Calu3 (cell line): ENCODE measurements around the gene KIF6. TPM values are rescaled to one million over a fixed set of nuclear protein-coding genes. Genes with fewer than 3 reads are reported as not detected.

Source experiments
- BruUV-seq: library from RNA; stranded (reverse); fragments of 400-500 nt; replicated peaks from 2 replicates; lab custom pipeline; 2021; lab: Mats Ljungman, UMichigan
- CTCF ChIA-PET: fragments of 300-600 bp; sonication (Branson Sonifier 250); formaldehyde crosslinking; loops from one replicate; lab custom pipeline; 2022; ENCODE audit warnings: antibody characterized with exemption; lab: Charles Lee
- DNase-seq: peaks from one replicate; pipeline ENCODE4 v3.0.0; 2022
- H3K27ac Mint-ChIP-seq: one replicate; pipeline ENCODE4 v1.8.0; 2022; ENCODE audit warnings: mixed read lengths; ENCODE audit not compliant: unreplicated experiment
- H3K27me3 Mint-ChIP-seq: one replicate; pipeline ENCODE4 v1.8.0; 2022; ENCODE audit warnings: mixed read lengths; ENCODE audit not compliant: unreplicated experiment
- H3K36me3 Mint-ChIP-seq: one replicate; pipeline ENCODE4 v1.8.0; 2022; ENCODE audit warnings: mild to moderate bottlenecking, moderate library complexity, mixed read lengths; ENCODE audit not compliant: insufficient read depth, unreplicated experiment
- H3K4me1 Mint-ChIP-seq: one replicate; pipeline ENCODE4 v1.8.0; 2022; ENCODE audit warnings: mild to moderate bottlenecking, low read depth, mixed read lengths; ENCODE audit not compliant: unreplicated experiment
- H3K4me3 Mint-ChIP-seq: one replicate; pipeline ENCODE4 v1.8.0; 2022; ENCODE audit warnings: mild to moderate bottlenecking, low read depth, moderate library complexity, mixed read lengths; ENCODE audit not compliant: unreplicated experiment
- H3K9me3 Mint-ChIP-seq: one replicate; pipeline ENCODE4 v1.8.0; 2022; ENCODE audit warnings: low read depth, mixed read lengths; ENCODE audit not compliant: unreplicated experiment
- intact Hi-C: fragments of 100-400 bp; cut with micrococcal nuclease; formaldehyde crosslinking; loops from one replicate; pipeline ENCODE4 v1.10.0; 2022; ENCODE audit not compliant: unreplicated experiment
- total RNA-seq: library from RNA; stranded (reverse); gene quantifications from 2 replicates; pipeline ENCODE4 v1.2.3, GENCODE V29; 2022
- TF ChIP-seq, protein P1 (sequence below): fragments of 200-600 bp; IDR thresholded peaks from one replicate; pipeline ENCODE4 v1.8.0; 2022; ENCODE audit warnings: antibody characterized with exemption; ENCODE audit not compliant: unreplicated experiment

Gene KIF6
- total RNA-seq, 1 experiment from 2014 or later = 0.45 TPM

DNA sequence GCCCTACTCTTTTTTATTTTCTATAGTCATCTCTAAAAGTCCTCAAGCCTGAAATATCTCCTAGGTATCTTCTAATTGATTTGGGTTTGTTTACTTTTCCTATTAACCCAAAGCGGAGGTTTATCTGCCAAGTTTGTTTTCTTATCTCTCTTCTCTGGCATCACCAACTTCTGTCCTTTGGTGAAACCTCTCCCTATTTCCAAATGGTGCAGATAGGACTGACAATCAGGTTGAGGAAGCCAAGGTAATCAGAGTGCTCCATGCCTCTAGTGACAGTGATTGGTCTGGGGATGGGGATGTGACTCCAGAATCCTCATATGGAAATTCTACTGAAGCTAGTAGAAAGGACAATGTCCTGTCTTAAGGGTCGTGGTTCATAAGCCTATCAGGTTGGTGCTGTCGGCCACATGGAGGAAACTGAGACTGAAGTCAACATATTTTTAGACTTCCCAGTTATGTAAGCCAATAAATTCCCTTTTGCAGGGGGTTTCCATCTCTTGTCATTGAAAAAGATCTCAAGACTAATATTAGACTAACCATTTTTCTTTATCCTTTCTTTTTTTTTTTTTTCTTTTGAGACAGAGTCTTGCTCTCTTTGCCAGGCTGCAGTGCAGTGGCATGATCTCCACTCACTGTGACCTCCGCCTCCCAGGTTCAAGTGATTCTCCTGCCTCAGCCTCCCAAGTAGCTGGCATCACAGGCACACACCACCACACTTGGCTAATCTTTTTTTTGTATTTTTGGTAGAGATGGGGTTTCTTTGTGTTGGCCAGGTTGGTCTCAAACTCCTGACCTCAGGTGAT, 28.0 kb downstream of the KIF6 start:
- Mint-ChIP-seq H3K27ac (no peak overlapping the region), H3K9me3 (peaks cover 3% of the 10 kb centered on the region), H3K4me1 (no peaks in the 10 kb centered on the region), H3K27me3 (peaks cover 11% of the 10 kb centered on the region), H3K4me3 (no peak overlapping the region), H3K36me3 (no peaks in the 10 kb centered on the region)
- intact Hi-C loops = no loop called here
- CTCF ChIA-PET = no interaction called here
- no peak for DNase-seq
- TF ChIP-seq, protein P1, sequence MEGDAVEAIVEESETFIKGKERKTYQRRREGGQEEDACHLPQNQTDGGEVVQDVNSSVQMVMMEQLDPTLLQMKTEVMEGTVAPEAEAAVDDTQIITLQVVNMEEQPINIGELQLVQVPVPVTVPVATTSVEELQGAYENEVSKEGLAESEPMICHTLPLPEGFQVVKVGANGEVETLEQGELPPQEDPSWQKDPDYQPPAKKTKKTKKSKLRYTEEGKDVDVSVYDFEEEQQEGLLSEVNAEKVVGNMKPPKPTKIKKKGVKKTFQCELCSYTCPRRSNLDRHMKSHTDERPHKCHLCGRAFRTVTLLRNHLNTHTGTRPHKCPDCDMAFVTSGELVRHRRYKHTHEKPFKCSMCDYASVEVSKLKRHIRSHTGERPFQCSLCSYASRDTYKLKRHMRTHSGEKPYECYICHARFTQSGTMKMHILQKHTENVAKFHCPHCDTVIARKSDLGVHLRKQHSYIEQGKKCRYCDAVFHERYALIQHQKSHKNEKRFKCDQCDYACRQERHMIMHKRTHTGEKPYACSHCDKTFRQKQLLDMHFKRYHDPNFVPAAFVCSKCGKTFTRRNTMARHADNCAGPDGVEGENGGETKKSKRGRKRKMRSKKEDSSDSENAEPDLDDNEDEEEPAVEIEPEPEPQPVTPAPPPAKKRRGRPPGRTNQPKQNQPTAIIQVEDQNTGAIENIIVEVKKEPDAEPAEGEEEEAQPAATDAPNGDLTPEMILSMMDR = no peak
- no TSS peak for BruUV-seq

DNA sequence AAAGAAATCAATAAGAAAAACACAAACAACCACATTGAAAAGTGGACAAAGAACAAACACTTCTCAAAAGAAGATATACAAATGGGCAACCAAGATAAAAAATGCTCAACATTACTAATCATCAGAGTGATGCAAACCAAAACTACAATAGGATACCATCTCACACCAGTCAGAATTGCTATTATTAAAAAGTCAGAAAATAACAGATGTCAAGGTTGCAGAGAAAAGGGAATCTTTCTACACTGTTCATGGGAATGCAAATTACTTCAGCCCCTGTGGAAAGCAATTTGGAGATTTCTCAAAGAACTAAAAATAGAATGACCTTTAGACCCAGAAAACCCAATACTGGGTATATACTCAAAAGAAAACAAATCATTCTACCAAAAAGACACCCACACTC, 29.8 kb downstream of the KIF6 start:
- TF ChIP-seq, protein P1 = no peak
- intact Hi-C loops = no loop called here

DNA sequence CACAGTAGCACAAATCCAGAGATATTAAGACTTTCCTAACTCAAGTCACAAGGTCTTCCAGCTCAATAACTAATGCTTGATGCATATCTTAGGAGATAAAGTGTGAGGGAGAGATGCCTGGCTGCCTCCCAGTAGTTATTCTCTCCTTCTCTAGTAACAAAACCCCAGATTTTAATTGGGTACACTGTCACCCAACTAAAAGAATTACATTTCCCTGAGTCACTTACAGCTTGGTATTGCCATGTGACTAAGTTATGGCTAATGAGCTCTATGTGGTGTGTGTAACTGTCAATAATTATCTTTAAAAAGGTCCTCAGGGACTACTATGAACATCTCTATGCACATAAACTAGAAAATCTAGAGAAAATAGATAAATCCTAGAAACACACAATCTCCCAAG, 32.0 kb downstream of the KIF6 start:
- no peak for DNase-seq
- no peaks in the 10 kb centered on the region for H3K4me1 Mint-ChIP-seq
- no peak overlapping the region for H3K4me3 Mint-ChIP-seq
- peaks cover 19% of the 10 kb centered on the region for H3K27me3 Mint-ChIP-seq
- H3K36me3 Mint-ChIP-seq = no peaks in the 10 kb centered on the region
- CTCF ChIA-PET = no interaction called here
- intact Hi-C loops = no loop called here
- BruUV-seq = no TSS peak
- peaks cover 3% of the 10 kb centered on the region for H3K9me3 Mint-ChIP-seq
- no peak overlapping the region for H3K27ac Mint-ChIP-seq
- TF ChIP-seq, protein P1 = no peak

More for the DNA sequence above, 29.8 kb downstream of the KIF6 start:
- peaks cover 3% of the 10 kb centered on the region for H3K9me3 Mint-ChIP-seq
- H3K36me3 Mint-ChIP-seq = no peaks in the 10 kb centered on the region
- H3K27ac Mint-ChIP-seq = no peak overlapping the region
- peaks cover 19% of the 10 kb centered on the region for H3K27me3 Mint-ChIP-seq
- CTCF ChIA-PET = no interaction called here
- no peak overlapping the region for H3K4me3 Mint-ChIP-seq
- no TSS peak for BruUV-seq
- no peak for DNase-seq
- no peaks in the 10 kb centered on the region for H3K4me1 Mint-ChIP-seq

DNA sequence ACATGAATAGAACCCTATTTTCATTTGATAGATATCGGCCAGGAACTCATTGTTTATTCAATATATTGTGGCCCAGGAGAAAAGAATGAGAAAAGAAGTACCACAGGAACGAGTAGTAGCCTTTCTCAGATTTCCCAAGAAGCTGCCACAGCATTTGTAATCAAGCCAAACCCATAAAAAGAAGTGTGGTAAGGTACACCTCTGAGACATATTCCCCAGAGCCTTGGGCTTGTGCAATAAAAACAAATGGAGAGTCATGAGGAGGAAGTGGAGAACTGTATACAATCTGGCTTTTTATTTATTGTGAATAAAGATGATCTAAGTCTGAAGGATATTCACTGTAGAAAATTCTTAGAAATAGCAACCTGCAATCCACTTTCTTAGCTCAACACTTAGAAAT, 36.7 kb downstream of the KIF6 start:
- Mint-ChIP-seq H3K4me3 (no peak overlapping the region), H3K4me1 (no peaks in the 10 kb centered on the region), H3K36me3 (no peaks in the 10 kb centered on the region), H3K27ac (no peak overlapping the region), H3K27me3 (peaks cover 13% of the 10 kb centered on the region), H3K9me3 (peaks cover 5% of the 10 kb centered on the region)
- BruUV-seq = no TSS peak
- TF ChIP-seq, protein P1 = no peak
- CTCF ChIA-PET = no interaction called here
- intact Hi-C loops = no loop called here
- DNase-seq = no peak
